Astrocyte (in vitro differentiated cells and primary cell): ENCODE results near the gene PRDM10.

Source experiments
- CTCF ChIP-seq: IDR thresholded peaks from 2 replicates; pipeline ENCODE4 v1.5.1; 2011; ENCODE audit warnings: low read depth, mild to moderate bottlenecking, inconsistent platforms, low read length, moderate library complexity; ENCODE audit not compliant: insufficient read depth
- EZH2 ChIP-seq: IDR thresholded peaks from 2 replicates; pipeline ENCODE4 v1.6.1; 2012; ENCODE audit warnings: mild to moderate bottlenecking, low read length, inconsistent platforms; ENCODE audit not compliant: insufficient read depth

GRCh38 chr11:129996113-129996870, 6.3 kb downstream of the PRDM10 start:
- no peak for TF ChIP-seq CTCF
- TF ChIP-seq EZH2: no peak
